ENCODE measurements around the gene DBN1.

GRCh38 chr5:177425196-177425800 is 48.1 kb downstream of the DBN1 start:
- TF ChIP-seq, protein P1, sequence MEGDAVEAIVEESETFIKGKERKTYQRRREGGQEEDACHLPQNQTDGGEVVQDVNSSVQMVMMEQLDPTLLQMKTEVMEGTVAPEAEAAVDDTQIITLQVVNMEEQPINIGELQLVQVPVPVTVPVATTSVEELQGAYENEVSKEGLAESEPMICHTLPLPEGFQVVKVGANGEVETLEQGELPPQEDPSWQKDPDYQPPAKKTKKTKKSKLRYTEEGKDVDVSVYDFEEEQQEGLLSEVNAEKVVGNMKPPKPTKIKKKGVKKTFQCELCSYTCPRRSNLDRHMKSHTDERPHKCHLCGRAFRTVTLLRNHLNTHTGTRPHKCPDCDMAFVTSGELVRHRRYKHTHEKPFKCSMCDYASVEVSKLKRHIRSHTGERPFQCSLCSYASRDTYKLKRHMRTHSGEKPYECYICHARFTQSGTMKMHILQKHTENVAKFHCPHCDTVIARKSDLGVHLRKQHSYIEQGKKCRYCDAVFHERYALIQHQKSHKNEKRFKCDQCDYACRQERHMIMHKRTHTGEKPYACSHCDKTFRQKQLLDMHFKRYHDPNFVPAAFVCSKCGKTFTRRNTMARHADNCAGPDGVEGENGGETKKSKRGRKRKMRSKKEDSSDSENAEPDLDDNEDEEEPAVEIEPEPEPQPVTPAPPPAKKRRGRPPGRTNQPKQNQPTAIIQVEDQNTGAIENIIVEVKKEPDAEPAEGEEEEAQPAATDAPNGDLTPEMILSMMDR (conservative IDR thresholded peaks at IDR 0.05 in 1 of 2, IDR thresholded peaks at IDR 0.05 in 1 of 2; ENCODE audit: low read depth in 1 of 2, low read length in 2 of 2): no peak
- no peak for TF ChIP-seq EZH2 (IDR thresholded peaks at IDR 0.05; ENCODE audit: low read length, missing control alignments)

Data from fibroblast of lung (primary cell).